CD14-positive monocyte (primary cell): ENCODE results near the gene MALRD1. TPM values are rescaled to one million over a fixed set of nuclear protein-coding genes. Genes with fewer than 3 reads are reported as not detected.

Source experiments
- DNase-seq, 3 donors: peaks; one replicate each; pipeline ENCODE4 v3.0.0-alpha.2; 2011 to 2022
- H2AFZ ChIP-seq: 2 replicates; pipeline ENCODE4 v1.6.0; 2012; ENCODE audit warnings: mild to moderate bottlenecking, low read depth, low read length, inconsistent platforms; ENCODE audit not compliant: insufficient read depth, poor library complexity, severe bottlenecking
- H3K27ac ChIP-seq, 2 donors: 1 replicate in 1 of 2; 2 replicates in 1 of 2; pipeline ENCODE4 v1.5.1; 2012 to 2013; ENCODE audit warnings: low read length in 2 of 2, control low read depth in 1 of 2, inconsistent platforms in 1 of 2, low read depth in 1 of 2, mild to moderate bottlenecking in 1 of 2
- H3K27me3 ChIP-seq, 2 donors: one replicate each; pipeline versions ENCODE4 v1.6.0 to v1.6.1; 2011 to 2013; ENCODE audit warnings: low read length in 2 of 2; ENCODE audit not compliant: control insufficient read depth in 2 of 2, insufficient read depth in 2 of 2
- H3K36me3 ChIP-seq, 2 donors: replicated peaks in 1 of 2; 1 replicate in 1 of 2; 2 replicates in 1 of 2; pipeline versions ENCODE4 v1.5.1 to v1.6.1; 2012 to 2013; ENCODE audit warnings: low read length in 2 of 2, control low read depth in 1 of 2, inconsistent platforms in 1 of 2, mild to moderate bottlenecking in 1 of 2; ENCODE audit not compliant: insufficient read depth in 2 of 2, control insufficient read depth in 1 of 2
- H3K4me1 ChIP-seq, 2 donors: 1 replicate in 1 of 2; 2 replicates in 1 of 2; pipeline versions ENCODE4 v1.5.1 to v1.6.1; 2012 to 2013; ENCODE audit warnings: low read length in 2 of 2, control low read depth in 1 of 2, inconsistent platforms in 1 of 2, mild to moderate bottlenecking in 1 of 2, moderate library complexity in 1 of 2; ENCODE audit not compliant: insufficient read depth in 2 of 2, control insufficient read depth in 1 of 2
- H3K4me2 ChIP-seq: replicated peaks from 2 replicates; pipeline ENCODE3; 2012; ENCODE audit warnings: low read length, moderate library complexity, mild to moderate bottlenecking; ENCODE audit not compliant: poor library complexity, severe bottlenecking; ENCODE audit errors: extremely low read depth
- H3K4me3 ChIP-seq, 3 experiments: fragments of 200-600 bp in 1 of 3; sonication (generic) in 1 of 3; replicated peaks in 1 of 3; 1 replicate in 2 of 3; 2 replicates in 1 of 3; pipeline ENCODE4 v1.5.1; 2011 to 2013; ENCODE audit warnings: low read length in 3 of 3, mild to moderate bottlenecking in 3 of 3, control low read depth in 2 of 3, low read depth in 2 of 3, inconsistent platforms in 1 of 3, moderate library complexity in 1 of 3
- H3K79me2 ChIP-seq: 2 replicates; pipeline ENCODE4 v1.6.0; 2012; ENCODE audit warnings: mild to moderate bottlenecking, control low read depth, inconsistent platforms, low read length, moderate library complexity; ENCODE audit not compliant: insufficient read depth
- H3K9ac ChIP-seq: 2 replicates; pipeline ENCODE4 v1.6.0; 2017; ENCODE audit warnings: low read length, mild to moderate bottlenecking; ENCODE audit not compliant: insufficient read depth, poor library complexity, severe bottlenecking
- H3K9me3 ChIP-seq, 2 donors: replicated peaks in 1 of 2; 1 replicate in 1 of 2; 2 replicates in 1 of 2; pipeline versions ENCODE4 v1.5.1 to v1.6.1; 2012 to 2013; ENCODE audit warnings: low read length in 2 of 2, control low read depth in 1 of 2; ENCODE audit not compliant: control insufficient read depth in 1 of 2, insufficient read depth in 1 of 2
- H4K20me1 ChIP-seq: 2 replicates; pipeline ENCODE4 v1.6.0; 2012; ENCODE audit warnings: mild to moderate bottlenecking, low read length, control low read depth, moderate library complexity; ENCODE audit not compliant: insufficient read depth
- H3K27ac Mint-ChIP-seq, 7 donors: one replicate each; pipeline ENCODE4 v1.8.0; 2020; ENCODE audit warnings: mild to moderate bottlenecking in 7 of 7, mixed read lengths in 7 of 7, moderate library complexity in 6 of 7, inconsistent platforms in 2 of 7
- H3K27me3 Mint-ChIP-seq, 3 donors: one replicate each; pipeline ENCODE4 v1.8.0; 2021 to 2022; ENCODE audit warnings: low read depth in 3 of 3, mild to moderate bottlenecking in 3 of 3, mixed read lengths in 3 of 3, moderate library complexity in 3 of 3, inconsistent platforms in 1 of 3
- H3K36me3 Mint-ChIP-seq, 2 donors: one replicate each; pipeline ENCODE4 v1.8.0; 2020; ENCODE audit warnings: mixed read lengths in 2 of 2, inconsistent platforms in 1 of 2, mild to moderate bottlenecking in 1 of 2
- H3K4me1 Mint-ChIP-seq: one replicate; pipeline ENCODE4 v1.8.0; 2020; ENCODE audit warnings: mild to moderate bottlenecking, mixed read lengths
- H3K4me3 Mint-ChIP-seq, 2 donors: one replicate each; pipeline ENCODE4 v1.8.0; 2020; ENCODE audit warnings: mild to moderate bottlenecking in 2 of 2, mixed read lengths in 2 of 2, moderate library complexity in 1 of 2
- H3K9me3 Mint-ChIP-seq, 7 donors: one replicate each; pipeline ENCODE4 v1.8.0; 2020 to 2022; ENCODE audit warnings: mixed read lengths in 7 of 7, mild to moderate bottlenecking in 6 of 7, moderate library complexity in 6 of 7, inconsistent platforms in 2 of 7
- whole genome bisulfite sequencing: methylation state at CpG from one replicate; pipeline ENCODE4 v1.1.5; 2013; ENCODE audit warnings: missing lambda C conversion rate; ENCODE audit not compliant: insufficient coverage; 5-methylcytosine and 5-hydroxymethylcytosine counted together
- intact Hi-C, 2 donors: fragments of 100-400 bp; cut with micrococcal nuclease; formaldehyde crosslinking; loops; one replicate each; pipeline versions ENCODE4 v1.15.0 to v1.15.1; 2023
- polyA plus RNA-seq, 3 donors: library from polyadenylated mRNA; depleted of rRNA in 1 of 3; unstranded in 2 of 3; stranded (reverse) in 1 of 3; fragments of 300-500 nt in 2 of 3; fragments of >200 nt in 1 of 3; fragmentation: Illumina TruSeq in 2 of 3; gene quantifications; 1 replicate in 2 of 3; 2 replicates in 1 of 3; pipeline ENCODE4 v1.2.3, GENCODE V29; 2012 to 2021
- TF ChIP-seq, protein P1 (sequence below): fragments of 200-600 bp; IDR thresholded peaks from one replicate; pipeline ENCODE4 v1.8.0; 2022; ENCODE audit warnings: antibody characterized with exemption, mild to moderate bottlenecking

Gene MALRD1
- polyA plus RNA-seq, 3 donors: not detected

DNA sequence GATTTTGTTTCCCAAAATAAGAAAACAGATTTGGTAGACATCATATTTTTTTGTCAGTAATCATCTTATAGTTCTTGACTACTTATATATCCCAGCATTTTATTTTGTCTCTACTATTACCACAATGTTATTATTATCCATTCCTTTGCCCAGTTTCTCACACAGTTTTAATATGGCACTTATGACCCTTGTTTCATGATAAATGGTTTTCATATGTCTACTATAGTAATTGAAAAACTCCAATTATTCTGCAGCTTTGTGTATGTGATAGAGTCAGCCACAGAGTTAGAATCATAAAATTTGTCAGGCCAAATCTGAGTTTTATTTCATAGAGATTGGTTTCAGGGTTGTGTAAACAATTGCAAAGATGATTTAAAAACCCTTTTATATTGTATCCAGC, 203.9 kb downstream of the MALRD1 start:
- H3K9ac ChIP-seq: no peak overlapping the region
- no peak overlapping the region for H3K4me2 ChIP-seq
- H3K79me2 ChIP-seq: no peaks in the 10 kb centered on the region
- peaks cover 0 to 4% (median 0%) of the 10 kb centered on the region in 7 donors for H3K9me3 Mint-ChIP-seq
- no peak overlapping the region for H3K4me3 ChIP-seq
- no peaks in the 10 kb centered on the region for H3K36me3 Mint-ChIP-seq
- TF ChIP-seq, protein P1, sequence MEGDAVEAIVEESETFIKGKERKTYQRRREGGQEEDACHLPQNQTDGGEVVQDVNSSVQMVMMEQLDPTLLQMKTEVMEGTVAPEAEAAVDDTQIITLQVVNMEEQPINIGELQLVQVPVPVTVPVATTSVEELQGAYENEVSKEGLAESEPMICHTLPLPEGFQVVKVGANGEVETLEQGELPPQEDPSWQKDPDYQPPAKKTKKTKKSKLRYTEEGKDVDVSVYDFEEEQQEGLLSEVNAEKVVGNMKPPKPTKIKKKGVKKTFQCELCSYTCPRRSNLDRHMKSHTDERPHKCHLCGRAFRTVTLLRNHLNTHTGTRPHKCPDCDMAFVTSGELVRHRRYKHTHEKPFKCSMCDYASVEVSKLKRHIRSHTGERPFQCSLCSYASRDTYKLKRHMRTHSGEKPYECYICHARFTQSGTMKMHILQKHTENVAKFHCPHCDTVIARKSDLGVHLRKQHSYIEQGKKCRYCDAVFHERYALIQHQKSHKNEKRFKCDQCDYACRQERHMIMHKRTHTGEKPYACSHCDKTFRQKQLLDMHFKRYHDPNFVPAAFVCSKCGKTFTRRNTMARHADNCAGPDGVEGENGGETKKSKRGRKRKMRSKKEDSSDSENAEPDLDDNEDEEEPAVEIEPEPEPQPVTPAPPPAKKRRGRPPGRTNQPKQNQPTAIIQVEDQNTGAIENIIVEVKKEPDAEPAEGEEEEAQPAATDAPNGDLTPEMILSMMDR: no peak
- H3K4me1 ChIP-seq: no peaks in the 10 kb centered on the region
- no peak overlapping the region for H3K4me3 Mint-ChIP-seq
- H3K27me3 Mint-ChIP-seq: no peaks in the 10 kb centered on the region
- no peak for DNase-seq
- no peaks in the 10 kb centered on the region for H3K4me1 Mint-ChIP-seq
- intact Hi-C loops: no loop called here
- H4K20me1 ChIP-seq: no peaks in the 10 kb centered on the region
- H3K27me3 ChIP-seq: no peaks in the 10 kb centered on the region
- no peak overlapping the region for H2AFZ ChIP-seq
- H3K27ac ChIP-seq: no peak overlapping the region
- H3K27ac Mint-ChIP-seq: no peak overlapping the region
- no peaks in the 10 kb centered on the region for H3K36me3 ChIP-seq
- peaks cover 0 to 3% of the 10 kb centered on the region in 2 donors for H3K9me3 ChIP-seq

DNA sequence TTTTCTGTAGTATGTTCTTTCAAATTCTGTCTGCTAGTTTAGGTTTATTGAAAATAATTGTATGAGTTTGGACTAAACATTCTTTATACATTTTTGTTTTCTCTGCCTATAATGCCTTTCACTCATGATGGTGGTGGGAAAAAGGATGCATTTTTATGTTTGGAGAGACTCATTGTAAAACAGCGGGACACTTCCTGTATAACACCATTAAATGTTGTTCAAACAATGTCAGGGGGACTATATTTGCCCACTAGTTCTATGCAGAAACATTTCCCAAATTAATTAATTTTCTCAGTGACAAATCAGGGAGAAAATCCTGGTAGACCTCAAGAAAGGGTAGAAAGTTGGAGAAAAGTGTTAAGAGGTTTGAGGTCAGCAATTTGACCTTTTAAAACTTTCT, 207.7 kb downstream of the MALRD1 start:
- Histone ChIP-seq H3K9ac (no peak overlapping the region), H2AFZ (no peak overlapping the region), H3K27ac (no peak overlapping the region), H3K9me3 (peaks cover 0 to 3% of the 10 kb centered on the region in 2 donors), H3K79me2 (no peaks in the 10 kb centered on the region), H3K27me3 (no peaks in the 10 kb centered on the region), H3K4me1 (no peaks in the 10 kb centered on the region), H3K4me3 (no peak overlapping the region), H3K4me2 (no peak overlapping the region), H4K20me1 (no peaks in the 10 kb centered on the region), H3K36me3 (no peaks in the 10 kb centered on the region)
- TF ChIP-seq, protein P1: no peak
- Mint-ChIP-seq H3K4me1 (no peaks in the 10 kb centered on the region), H3K27ac (no peak overlapping the region), H3K9me3 (peaks cover 0 to 4% (median 0%) of the 10 kb centered on the region in 7 donors), H3K27me3 (peaks cover 0 to 2% (median 0%) of the 10 kb centered on the region in 3 donors), H3K36me3 (no peaks in the 10 kb centered on the region), H3K4me3 (no peak overlapping the region)
- intact Hi-C loops: no loop called here
- DNase-seq: no peak
- WGBS: no CpG with 5 or more reads among the region's 1 CpG
